Esophagus mucosa (tissue), 1 donor: ENCODE data around the gene FBN3. TPM values are rescaled to one million over a fixed set of nuclear protein-coding genes. Genes with fewer than 3 reads are reported as not detected.
"Not testable (repeated sequence)": the region's sequence is repeated elsewhere in the genome, so short reads cannot be mapped to it uniquely, and the experiment has no call there.

Source experiments
- ATAC-seq: fragments of 200-7000 bp; cut with Tn5 transposase; one replicate; pipeline ENCODE4 v1.9.1; 2020
- total RNA-seq: library from RNA; stranded (reverse); gene quantifications from one replicate; pipeline ENCODE4 v1.2.4, GENCODE V29; 2023
- donor health status: DM: yes; HTN: yes; CAD: no.

The FBN3 gene
- total RNA-seq, 1 donor from 2014 or later: 0.16 TPM

GRCh38 chr19:8056533-8056932 is 92.9 kb downstream of the FBN3 start:
- ATAC-seq: no peak

DNA sequence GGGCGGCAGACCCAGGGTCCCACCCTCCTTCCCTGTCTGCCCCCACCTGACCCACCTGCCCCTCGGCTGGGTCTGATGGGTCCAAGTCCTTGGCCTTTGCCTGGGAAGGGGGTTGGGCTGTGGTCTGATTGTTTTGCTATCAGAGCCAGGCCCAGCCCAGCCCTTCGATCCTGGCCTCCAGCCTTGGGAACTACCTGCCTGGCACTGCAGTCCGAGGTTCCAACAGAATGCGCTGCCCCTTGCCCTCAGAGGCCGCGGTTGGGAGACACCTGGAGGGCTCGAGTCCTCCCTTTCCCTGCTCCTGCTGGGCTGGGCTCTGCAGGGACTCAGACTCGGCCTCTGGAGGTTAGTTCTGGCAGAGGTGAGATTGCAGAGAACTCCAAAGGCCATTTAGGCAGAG is 95.2 kb downstream of the FBN3 start:
- ATAC-seq: no peak

DNA sequence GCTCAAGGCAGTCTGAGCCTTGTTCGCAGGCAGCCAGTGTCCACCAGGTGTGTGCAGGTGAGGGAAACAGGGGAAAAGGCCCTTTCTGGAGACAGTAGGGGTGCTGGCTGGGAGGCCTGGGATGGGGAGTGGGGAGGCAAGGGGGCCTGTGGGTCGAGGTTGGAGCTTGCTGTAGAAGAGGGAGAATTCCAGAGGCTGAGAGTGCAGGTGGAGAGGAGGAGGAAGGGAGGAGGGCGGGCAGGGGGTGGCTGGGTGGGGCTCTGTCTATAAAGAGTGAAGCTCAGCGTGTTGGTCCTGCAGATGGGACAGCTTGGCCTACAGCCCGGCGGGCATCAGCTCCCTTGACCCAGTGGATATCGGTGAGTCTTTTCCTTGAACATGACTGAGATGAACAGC is 96.9 kb downstream of the FBN3 start, which contains the start of gene CCL25:
CCL25 (plus strand) TSS at position 297 of the 396 bp plus-strand sequence. CDS start 290 bp downstream, outside the sequence.
- ATAC-seq: no peak

DNA sequence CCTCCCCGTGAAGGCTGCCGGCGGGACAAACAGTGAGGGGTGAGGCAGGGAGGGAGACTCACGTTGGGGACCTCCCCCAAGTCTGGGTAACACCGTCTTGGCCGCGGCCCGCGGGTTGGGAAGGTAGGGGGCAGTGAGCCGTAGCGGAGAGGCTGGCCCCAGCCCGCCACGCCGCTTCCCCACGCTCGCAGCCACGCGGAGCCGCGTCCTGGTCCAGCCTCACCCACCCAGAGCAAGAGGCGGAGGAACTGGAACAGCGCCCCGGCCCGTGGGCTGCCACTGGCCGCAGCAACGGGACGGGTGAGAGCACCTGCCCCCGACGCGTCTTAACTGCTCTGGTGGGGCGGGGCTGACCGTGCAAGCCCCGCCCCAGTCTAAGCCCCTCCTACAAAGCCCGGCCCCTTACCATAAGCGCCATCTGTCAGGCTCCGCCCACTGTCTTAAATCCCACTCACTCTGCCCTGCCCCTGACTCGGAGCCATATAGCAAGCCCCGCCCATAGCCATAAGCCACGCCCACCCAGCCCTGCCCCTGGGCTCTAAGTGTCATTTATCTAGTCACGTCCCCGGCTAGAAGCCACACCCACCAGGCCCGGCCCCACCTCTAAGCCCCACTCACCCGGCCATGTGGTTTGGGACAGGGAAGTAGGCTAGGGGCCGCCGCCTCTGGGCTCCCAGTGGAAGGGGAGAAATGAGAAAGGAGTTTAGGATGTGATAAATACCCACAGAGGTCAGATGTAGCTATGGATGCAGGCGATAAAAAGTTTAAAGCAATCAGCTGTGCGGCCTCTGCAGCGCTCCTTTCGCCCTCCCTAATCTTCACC is 98.9 kb downstream of the FBN3 start:
- ATAC-seq: peak; percentile 93

- ATAC-seq: no peak
These were observed 102.7 kb downstream of the FBN3 start for GRCh38 chr19:8046569-8047165.

- ATAC-seq: no peak
These were observed 103.4 kb downstream of the FBN3 start for GRCh38 chr19:8045872-8046568.

DNA sequence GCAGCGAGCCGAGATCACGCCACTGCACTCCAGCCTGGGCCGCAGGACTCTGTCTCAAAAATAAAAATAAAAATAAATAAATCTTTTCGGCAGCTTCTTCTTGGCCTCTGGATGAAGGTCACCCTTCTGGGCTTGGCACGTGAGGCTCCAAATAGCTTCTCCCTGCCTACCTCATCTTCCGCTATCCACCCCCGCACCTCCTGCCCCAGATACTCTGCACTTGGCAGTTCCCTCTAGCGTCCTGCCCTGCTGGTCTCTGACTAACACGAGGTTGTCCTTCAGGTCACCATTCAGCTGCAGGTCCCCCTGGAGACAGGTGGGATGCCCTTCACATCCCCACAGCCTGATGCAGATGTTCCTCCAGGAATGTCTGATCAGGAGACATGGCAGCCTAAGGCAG is 105.4 kb downstream of the FBN3 start:
- ATAC-seq: no peak

DNA sequence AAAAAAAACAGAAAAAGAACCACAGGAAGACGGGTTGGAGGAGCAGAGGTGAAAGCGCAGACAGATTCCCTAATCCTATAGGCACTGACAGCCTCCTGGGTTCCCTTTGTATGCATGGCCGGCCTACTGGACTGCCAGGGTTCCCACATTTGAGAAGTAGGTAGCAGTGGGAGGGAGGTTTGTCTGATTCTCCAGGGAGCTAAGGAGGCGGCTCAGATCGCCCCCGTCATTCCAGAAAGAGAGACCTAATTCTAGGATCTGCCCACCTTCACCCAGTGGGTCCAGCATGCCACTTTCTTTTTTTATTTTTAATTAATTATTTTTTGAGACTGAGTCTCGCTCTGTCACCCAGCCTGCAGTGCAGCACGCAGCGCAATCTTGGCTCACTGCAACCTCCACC is 106.5 kb downstream of the FBN3 start:
- ATAC-seq: no peak

- no peak for ATAC-seq
These were observed 107.9 kb downstream of the FBN3 start for GRCh38 chr19:8041531-8041931.

DNA sequence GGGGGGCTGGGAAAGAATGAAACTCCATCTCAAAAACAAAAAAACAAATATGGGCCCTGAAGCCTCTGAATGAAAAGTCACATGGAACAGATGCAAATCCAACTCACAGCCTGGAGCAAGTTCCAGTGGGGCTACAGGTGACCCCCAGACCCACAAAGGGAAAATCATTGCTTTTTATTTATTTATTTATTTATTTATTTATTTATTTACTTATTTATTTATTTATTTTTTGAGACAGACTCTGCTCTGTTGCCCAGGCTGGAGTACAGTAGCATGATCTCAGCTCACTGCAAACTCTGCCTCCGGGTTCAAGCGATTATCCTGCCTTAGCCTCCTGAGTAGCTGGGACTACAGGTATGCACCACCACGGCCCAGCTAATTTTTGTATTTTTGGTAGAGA is 110.2 kb downstream of the FBN3 start:
- no peak for ATAC-seq

DNA sequence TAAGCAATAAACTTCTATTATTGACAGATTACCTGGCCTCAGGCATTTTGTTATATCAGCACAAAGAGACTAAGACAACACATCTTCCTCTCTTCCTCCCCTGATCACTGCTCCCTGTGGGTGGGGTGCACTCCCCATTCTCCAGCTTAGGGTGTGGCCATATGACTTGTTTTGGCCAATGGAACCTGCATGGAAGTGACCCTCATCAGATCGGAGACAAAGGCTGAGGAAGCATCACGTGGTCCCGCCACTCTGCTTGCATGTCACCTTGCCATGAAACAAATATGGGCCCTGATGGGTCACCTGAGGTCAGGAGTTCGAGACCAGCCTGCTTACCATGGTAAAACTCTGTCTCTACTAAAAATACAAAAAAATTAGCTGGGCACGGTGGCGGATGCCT is 110.6 kb downstream of the FBN3 start:
- ATAC-seq: no peak

- ATAC-seq: no peak
These were observed 112.8 kb downstream of the FBN3 start for GRCh38 chr19:8036434-8037099.

- no peak for ATAC-seq
These were observed 115.2 kb downstream of the FBN3 start for GRCh38 chr19:8034178-8034525.

GRCh38 chr19:8033287-8034177 is 115.9 kb downstream of the FBN3 start:
- not testable (repeated sequence) for ATAC-seq

DNA sequence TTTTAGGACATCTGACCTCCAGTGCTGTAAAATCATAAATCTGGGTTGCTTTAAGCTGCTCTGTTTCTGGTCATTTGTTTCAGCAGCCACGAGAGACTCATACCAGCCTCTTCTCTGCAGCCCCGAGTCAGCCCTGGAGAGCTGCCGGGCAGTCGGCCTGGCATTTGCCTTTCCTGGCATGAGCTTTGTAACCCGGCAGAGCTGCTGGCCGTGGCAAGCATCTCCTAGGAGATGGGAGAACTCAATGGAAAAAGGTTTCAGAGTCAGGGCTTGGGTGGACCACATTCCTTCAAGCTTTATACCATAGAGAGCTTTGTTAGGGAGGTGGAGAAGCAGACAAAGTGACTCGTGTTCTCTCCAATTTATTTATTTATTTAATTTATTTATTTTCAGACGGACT is 118.4 kb downstream of the FBN3 start:
- no peak for ATAC-seq

DNA sequence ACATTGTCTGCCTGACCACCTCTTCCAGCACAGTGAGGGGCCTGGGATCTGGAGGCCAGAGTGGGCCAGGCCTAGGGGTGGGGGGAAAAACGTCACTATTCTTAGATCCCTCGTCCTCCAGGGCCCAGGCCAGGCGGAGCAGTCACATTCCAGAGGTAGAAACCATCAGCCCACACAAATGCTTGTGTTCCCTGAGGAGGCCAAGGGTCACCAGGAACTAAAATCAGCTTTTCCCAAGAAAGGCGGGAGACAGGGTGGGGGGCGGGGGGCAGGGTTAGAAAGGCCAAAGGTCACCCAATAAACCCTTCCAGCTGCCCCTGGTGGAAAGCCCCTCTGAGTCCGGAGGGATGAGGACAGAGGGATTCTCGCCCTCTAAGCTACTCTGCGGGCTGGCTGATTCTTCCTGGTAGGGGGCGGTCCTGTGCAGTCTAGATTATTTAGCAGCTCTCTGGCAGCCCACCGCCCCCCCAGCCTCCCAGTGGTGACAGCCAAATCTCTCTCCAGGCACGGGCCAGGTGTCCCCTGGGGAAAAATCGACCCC is 120.4 kb downstream of the FBN3 start:
- ATAC-seq: no peak

DNA sequence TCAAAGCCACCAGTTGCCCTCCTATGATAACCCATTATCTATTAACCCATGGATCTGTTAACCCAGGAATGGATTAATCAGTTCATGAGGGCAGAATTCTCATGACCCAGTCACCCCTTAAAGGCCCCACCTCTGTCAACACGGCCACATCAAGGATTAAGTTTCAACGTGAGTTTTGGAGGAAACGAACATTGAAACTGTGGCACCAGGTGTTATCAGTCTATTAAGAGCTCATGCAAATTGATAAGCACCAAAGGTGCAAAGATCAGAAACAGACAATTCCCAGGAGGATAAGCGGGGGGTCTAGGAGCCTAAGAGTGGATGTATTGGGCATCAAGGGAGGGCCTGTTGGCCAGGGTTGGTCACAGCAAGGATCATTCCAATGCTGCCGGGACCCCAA is 124.1 kb downstream of the FBN3 start:
- no peak for ATAC-seq

DNA sequence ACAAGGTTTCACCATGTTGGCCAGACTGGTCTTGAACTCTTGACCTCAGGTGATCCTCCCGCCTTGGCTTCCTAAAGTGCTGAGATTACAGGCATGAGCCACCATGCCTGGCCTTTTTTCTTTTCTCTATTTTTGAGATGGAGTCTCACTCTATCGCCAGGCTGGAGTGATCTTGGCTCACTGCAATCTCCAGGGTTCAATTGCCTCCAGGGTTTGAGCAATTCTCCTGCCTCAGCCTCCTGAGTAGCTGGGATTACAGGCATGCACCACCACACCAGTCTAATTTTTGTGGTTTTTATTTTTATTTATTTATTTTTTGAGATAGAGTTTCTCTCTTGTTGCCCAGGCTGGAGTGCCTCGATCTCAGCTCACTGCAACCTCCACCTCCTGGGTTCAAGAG is 125.1 kb downstream of the FBN3 start:
- not testable (repeated sequence) for ATAC-seq

DNA sequence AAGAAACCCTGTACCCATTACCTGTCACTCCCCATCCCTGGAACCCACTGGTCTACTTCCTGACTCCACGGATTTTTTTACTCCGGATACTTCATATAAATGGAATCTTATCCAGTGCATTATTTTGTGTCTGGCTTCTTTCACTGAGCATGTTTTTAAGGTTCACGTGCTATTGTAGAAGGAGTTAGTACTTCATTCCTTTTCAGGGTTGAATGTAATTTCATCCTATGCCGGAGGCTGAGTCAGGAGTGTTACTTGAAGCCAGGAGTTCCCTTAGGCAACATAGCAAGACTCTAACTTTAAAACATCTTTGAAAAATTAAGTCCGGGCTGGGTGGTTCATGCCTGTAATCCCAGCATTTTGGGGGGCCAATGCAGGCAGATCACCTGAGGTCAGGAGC is 126.0 kb downstream of the FBN3 start:
- no peak for ATAC-seq

GRCh38 chr19:8022275-8022674 is 127.1 kb downstream of the FBN3 start:
- ATAC-seq: no peak

- no peak for ATAC-seq
These were observed 128.0 kb downstream of the FBN3 start for GRCh38 chr19:8021374-8021773.

DNA sequence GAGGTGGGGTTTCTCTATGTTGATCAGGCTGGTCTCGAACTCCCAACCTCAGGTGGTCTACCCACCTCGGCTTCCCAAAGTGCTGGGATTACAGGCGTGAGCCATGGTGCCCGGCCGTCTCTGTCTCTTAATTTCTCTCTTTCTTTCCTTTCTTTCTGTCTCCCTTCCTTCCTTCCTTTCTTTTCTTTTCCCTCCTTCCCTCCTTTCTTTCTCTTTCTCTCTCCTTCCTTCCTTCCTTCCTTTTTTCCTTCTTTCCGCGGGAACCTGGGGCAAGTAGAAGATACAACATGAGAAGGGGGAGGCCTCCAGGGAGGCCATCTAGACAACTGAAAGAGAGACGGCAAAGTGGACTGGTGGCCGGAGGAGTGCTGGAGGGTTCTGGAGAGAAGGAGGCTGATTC is 128.7 kb downstream of the FBN3 start:
- ATAC-seq: no peak
